Stimulated activated CD4-positive, alpha-beta T cell treated with anti-CD3 and anti-CD28 coated beads, Interleukin-15, amount 100 ng/mL, for 48 hours (primary cell): ENCODE measurements around the gene EEF1AKMT3.
"Not testable (repeated sequence)": the region's sequence is repeated elsewhere in the genome, so short reads cannot be mapped to it uniquely, and the experiment has no call there.

ENCODE experiments used
- DNase-seq, 2 donors: peaks; one replicate each; pipeline ENCODE4 v3.0.0-alpha.2; 2020; ENCODE audit warnings: low read depth in 2 of 2

The EEF1AKMT3 gene

GRCh38 chr12:57765003-57765697, 7.3 kb upstream of the EEF1AKMT3 start:
- DNase-seq, result no peak

GRCh38 chr12:57765698-57766463, 6.5 kb upstream of the EEF1AKMT3 start:
- no peak for DNase-seq

DNA sequence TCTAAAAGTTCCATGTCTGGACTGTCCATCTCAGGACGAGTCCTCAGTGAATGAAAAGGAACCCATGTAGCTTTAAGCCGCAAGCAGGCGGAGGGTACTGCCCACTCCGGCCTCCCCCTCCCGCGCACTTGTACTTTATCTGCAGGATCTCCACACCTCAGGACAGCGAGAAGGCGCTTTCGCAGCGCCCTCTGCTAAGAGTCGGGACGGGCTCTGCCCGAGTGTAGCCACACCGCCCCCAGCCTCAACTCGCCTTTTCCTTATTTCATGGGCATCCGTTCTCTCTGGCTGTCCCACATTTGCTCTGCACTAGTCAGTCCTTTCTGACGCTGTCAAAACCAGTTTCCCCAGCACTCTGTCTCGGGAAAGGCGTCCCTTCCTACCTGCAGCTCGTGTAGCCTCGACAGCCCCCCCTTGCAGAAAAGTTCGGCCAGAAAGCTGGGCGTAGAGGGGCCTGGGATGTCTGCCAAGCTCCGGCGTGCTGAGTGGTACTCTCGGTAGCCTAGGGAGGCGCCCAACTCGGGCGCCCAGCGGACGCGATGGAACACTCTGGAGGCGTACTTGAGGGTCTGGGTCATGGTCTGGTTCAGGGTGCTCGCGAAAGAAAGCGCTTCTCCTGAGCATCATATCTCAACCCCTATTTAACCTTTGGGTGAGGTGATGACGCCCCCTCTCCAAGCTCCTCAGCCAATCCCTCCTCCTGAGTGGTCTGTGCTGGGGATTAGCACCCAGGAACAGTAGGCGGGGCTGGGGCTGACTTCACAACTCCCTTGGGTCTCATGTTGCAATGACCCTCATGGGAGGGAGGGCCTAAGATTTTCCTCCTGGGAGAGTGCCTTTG, 5.7 kb upstream of the EEF1AKMT3 start, which contains the start of gene CYP27B1:
Gene CYP27B1, minus strand, starts transcription at position 615 of the 841 bp plus-strand sequence. Its CDS starts 37 bp downstream, at position 578.
- DNase-seq, result no peak

DNA sequence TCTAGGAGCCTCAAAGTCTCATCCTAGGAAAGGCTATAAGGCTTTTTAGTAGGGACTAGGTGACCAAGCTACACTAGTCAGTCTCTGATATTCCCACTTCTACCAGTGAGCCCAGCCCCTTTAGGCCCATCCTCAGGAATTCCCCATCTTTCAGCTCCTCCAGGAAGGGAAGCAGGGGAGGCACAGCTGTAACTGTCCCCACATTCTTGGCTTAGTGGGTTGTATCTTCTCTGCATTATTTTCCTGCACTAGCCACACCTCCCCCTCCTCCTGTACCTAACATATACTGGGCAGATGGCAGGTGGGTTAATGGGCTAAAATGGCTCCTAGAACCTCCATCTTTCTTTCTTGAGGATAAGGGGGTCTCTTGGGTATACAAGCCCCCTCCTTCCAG, 5.1 kb upstream of the EEF1AKMT3 start:
- no peak for DNase-seq

DNA sequence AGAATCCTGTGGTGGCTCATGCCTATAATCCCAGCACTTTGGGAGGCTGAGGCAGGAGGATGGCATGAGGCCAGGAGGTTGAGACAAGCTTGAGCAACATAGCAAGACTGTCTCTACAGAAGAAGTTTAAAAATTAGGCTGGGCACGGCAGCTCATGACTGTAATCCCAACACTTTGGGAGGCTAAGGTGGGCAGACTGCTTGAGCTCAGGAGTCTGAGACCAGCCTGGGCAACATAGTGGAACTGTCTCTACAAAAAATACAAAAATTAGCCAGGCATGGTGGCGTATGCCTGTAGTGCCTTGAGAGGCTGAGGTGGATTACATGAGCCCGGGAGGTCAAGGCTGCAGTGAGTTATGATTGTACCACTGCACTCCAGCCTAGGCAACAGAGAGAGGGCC, 4.5 kb upstream of the EEF1AKMT3 start:
- DNase-seq, result no peak

- DNase-seq, result no peak
Measured at GRCh38 chr12:57769594-57769993, 2.8 kb upstream of the EEF1AKMT3 start.

DNA sequence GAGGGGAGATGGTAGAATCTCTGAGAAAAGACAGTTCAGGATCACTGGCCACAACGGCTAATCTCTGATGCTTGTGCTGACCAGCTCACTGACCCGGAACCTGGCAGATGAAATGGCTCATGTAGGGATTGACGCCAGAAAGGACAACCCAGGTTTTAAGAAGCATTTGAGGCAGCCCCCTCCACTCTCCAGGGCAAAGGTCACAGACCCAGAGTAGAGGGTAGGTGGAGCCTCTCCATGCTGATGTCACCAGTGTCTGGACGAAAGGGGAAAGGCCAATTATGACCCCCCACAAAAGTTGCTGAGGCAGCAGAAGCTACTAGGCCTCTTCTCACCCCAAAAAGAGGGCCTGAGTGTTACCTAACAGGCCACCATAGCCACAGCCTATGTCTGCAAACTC, 1.7 kb upstream of the EEF1AKMT3 start:
- no peak for DNase-seq

GRCh38 chr12:57771236-57771872, 1.1 kb upstream of the EEF1AKMT3 start:
- peak; percentile 87 to 92 for DNase-seq

- DNase-seq, result peak; percentile 92 to 93
Measured at GRCh38 chr12:57771873-57772428, 463 bp upstream of the EEF1AKMT3 start, which contains the start of gene METTL1. Gene METTL1, minus strand, starts transcription at chr12:57772105. Its CDS starts 22 bp downstream, at chr12:57772083.

GRCh38 chr12:57774634-57775033, 2.2 kb downstream of the EEF1AKMT3 start:
- not testable (repeated sequence) for DNase-seq

- DNase-seq, result no peak
Measured at GRCh38 chr12:57775044-57775443, 2.6 kb downstream of the EEF1AKMT3 start.

DNA sequence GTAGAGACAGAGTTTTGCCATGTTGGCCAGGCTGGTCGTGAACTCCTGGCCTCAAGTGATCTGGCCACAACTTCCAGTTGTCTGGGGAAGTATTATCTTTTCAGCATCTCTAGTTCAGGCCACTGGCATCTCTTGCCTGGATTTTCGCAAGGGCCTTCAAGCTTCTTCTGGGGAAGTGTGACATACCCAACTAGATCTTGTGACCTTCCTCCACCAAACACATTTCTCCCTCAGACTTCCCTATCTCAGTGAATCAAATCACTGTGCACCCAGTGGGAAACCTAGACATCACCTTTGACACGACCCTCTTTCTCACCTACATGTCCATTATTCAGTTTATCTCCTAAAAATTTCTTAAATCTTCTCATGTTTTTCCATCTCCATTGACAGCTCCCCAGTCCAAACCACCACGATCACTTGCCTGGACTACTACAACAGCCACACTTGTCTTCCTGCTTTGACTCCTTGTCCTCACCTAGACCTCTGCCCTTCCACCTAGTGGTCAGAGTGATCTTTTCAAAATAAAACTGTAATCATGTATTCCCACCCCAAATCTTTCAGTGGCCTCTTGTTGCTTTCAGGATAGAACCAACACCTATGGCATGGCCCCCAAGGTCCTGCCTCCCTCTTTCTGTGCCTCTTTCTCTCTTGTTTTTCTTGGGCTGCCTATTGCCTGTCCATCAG, 3.3 kb downstream of the EEF1AKMT3 start:
- DNase-seq, result no peak

GRCh38 chr12:57776247-57776587, 3.8 kb downstream of the EEF1AKMT3 start:
- no peak for DNase-seq

DNA sequence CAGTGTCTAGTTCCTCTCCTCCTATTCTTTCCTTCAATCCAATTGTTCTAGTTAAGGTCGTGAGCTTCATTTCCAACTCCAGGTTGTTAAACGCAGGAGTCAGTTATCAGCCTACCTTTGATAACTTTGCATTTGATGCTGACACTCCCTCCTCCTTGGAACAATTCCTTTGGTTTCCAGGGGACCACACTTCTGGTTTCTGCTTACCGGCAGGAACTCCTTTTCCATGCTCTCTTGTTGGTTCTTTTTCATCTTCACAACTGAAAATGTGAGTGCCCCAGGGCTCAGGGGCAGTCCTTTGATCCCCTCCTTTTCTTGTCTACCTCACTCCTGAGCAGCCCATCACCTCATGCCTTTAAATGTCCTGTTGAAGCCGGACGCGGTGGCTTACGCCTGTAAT, 5.0 kb downstream of the EEF1AKMT3 start:
- DNase-seq, result no peak

DNA sequence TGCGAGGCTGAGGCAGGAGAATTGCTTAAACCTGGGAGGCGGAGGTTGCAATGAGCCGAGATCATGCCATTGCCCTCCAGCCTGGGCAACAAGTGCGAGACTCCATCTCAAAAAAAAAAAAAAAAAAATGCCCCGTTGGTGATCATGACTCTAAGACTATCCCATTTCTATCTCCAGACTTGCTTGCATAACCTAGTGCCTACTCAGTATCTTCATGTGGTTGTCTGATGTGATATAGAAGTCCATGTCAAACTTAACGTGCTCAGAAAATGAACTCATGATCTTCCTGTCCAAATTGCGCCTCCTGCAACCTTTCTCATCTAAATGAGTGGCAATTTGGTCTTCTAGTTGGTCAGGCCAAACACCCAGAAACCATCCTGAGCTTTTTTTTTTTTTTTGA, 5.5 kb downstream of the EEF1AKMT3 start:
- no peak for DNase-seq

DNA sequence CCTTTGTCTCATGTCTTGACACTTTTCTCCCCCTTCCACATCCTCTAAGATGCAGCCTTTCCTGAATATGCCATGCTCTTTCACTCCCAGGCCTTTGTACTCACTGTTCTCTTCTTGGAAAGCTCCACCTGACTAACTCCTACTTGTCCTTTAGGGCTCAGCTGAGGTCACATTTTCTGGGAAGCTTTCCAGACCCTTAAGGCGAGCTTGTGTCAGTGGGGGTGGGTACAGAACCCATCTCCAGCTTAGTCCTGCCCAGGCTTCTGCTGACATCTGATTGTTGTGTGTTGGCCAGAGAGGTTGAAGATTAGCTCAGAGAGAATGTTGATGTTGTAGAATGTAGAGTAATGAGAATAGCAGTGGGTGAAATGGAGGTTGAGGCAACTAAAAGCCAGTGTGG, 7.3 kb downstream of the EEF1AKMT3 start:
- DNase-seq, result no peak

GRCh38 chr12:57780284-57780897, 8.0 kb downstream of the EEF1AKMT3 start:
- DNase-seq, result no peak

GRCh38 chr12:57781244-57781643, 8.8 kb downstream of the EEF1AKMT3 start:
- no peak for DNase-seq

DNA sequence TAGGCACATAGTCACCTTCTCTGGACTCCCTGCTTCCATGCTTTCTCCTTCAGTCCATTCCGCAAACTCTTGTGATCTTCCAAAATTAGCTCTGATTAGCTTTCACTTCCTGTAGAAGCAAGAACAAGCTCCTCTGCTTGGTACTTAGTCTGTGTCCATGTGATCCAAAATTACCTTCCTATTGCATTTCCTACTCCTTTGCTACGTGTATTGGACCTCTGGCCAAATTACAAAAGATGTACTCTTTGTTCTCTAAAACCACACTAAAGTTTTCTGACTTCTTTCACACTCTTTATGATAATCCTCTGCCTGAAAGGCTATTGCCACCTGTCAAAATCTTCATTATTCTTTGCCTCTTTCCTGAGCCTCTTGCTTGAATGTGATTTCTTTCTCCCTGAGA, 9.4 kb downstream of the EEF1AKMT3 start:
- no peak for DNase-seq

DNA sequence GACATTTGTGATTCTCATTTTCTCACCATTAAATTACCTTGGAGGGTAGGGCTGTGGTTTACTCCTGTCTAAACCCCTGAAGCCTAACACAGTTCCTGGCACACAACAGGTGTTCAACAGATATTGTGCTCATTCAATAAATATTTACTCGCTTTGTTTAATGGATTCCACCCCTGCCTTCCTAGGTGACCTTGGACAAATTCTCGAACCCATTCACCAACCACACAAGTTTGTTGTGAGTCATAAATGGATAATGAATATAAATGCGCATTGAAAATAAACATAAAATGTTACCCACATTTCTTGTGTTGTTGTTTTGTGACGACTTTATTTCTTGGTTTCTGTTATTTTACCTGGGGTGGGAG, 9.8 kb downstream of the EEF1AKMT3 start:
- no peak for DNase-seq
